GM18505 (cell line): ENCODE measurements around the gene CTDSPL2.
"Not testable (repeated sequence)": the region's sequence is repeated elsewhere in the genome, so short reads cannot be mapped to it uniquely, and the experiment has no call there.

Source experiments
- ATAC-seq: cut with Tn5 transposase; IDR thresholded peaks from one replicate; pipeline ENCODE4 v1.9.1; 2021; ENCODE audit not compliant: unreplicated experiment
- POLR2A ChIP-seq: IDR thresholded peaks from 4 replicates; pipeline ENCODE4 v1.6.1; 2011; ENCODE audit warnings: borderline replicate concordance; ENCODE audit not compliant: insufficient read depth, insufficient read length; ENCODE audit errors: extremely low read depth

The CTDSPL2 gene

DNA sequence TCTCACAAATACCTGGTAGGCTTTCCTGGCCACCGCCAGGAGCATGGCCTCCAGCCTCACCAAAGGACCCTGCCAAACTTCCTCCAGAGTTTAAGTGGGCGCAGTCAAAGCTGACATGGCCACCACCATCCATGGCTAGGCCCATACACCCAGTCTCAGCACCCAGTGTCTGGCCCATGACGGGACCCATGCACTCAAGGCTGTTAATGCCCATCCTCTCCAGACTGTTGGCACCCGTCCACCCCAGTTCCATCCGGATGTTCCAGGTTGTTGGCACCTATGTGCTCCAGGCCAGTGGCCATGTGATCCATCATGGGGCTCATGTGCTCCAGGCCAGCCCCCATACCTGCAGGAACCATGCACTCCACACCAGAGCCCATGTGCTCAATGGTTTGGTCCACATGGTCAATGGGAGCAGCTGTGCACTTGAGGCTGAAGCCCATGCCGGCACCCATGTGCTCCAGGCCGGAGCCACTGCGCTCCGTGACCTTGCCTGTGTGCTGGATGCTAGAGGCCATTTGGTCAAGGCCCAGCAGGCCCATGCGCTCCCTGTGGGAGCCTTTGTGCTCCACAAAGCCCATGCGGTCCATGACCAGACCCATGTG is 20.4 kb downstream of the CTDSPL2 start:
- TF ChIP-seq POLR2A = no peak
- ATAC-seq = no peak

GRCh38 chr15:44450172-44450571 is 22.7 kb downstream of the CTDSPL2 start:
- ATAC-seq = no peak
- TF ChIP-seq POLR2A = no peak

DNA sequence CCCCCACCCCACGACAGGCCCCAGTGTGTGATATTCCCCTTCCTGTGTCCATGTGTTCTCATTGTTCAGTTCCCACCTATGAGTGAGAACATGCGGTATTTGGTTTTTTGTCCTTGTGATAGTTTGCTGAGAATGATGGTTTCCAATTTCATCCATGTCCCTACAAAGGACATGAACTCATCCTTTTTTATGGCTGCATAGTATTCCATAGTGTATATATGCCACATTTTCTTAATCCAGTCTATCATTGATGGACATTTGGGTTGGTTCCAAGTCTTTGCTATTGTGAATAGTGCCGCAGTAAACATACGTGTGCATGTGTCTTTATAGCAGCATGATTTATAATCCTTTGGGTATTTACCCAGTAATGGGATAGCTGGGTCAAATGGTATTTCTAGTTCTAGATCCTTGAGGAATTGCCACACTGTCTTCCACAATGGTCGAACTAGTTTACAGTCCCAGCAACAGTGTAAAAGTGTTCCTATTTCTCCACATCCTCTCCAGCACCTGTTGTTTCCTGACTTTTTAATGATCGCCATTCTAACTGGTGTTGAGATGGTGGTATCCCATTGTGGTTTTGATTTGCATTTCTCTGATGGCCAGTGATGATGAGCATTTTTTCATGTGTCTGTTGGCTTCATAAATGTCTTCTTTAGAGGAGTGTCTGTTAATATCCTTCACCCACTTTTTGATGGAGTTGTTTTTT is 26.3 kb downstream of the CTDSPL2 start:
- ATAC-seq = not testable (repeated sequence)

- no peak for TF ChIP-seq POLR2A
- ATAC-seq = no peak
These were observed 31.0 kb downstream of the CTDSPL2 start for GRCh38 chr15:44458429-44458828.

DNA sequence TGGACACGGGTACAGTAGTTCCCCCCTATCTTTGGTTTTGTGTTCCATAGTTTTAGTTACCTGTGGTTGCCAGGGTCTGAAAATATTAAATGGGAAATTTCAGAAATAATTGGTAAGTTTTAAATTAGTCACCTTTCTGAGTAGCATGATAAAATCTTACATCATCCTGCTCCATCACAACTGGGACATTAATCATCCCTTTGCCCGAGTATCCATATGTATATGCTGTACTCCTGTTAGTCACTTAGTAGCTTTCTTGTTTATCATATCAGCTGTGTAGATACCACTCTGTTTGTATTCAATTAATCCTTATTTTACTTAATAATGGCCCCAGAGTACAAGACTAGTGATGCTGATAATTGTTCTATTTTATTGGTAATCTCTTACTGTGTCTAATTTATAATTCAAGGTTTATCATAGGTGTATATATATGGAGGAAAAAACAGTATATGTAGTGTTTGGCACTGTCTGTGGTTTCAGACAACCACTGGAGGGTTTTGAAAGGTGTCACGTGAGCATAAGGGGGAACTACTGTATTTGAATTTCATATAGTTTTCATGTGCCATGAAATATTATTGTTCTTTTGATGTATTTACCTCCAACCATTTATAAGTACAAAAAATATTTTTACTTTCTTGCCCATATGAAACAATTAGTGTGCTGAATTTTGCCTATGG is 41.4 kb downstream of the CTDSPL2 start:
- TF ChIP-seq POLR2A = no peak
- ATAC-seq = no peak

DNA sequence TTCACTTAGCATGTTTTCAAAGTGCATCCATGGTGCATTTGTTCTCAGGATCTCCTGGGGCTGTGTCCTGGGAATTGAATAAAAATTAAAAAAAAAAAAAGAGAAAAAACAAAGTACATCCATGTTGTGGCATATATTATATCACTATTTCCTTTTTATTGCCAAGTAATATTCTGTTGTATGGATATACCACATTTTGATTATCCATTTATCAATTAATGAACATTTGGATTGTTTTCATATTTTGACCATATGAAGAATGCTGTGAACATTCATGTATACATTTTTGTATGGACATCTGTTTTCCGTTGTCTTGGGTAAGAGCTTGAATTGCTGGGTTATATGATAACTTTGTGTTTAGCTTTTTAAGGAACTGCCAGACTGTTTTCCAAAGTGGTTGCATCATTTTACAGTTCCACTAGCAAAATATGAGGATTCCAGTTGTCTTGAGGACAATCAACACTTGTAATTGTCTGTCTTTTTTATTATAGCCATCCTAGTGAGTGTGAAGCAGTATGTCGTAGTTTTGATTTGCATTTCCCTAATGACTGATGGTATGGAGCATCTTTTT is 44.5 kb downstream of the CTDSPL2 start:
- ATAC-seq = no peak
- no peak for TF ChIP-seq POLR2A

GRCh38 chr15:44479343-44479742 is 51.9 kb downstream of the CTDSPL2 start:
- TF ChIP-seq POLR2A = no peak
- ATAC-seq = no peak

- TF ChIP-seq POLR2A = no peak
- no peak for ATAC-seq
These were observed 54.7 kb downstream of the CTDSPL2 start for GRCh38 chr15:44482090-44482489.

DNA sequence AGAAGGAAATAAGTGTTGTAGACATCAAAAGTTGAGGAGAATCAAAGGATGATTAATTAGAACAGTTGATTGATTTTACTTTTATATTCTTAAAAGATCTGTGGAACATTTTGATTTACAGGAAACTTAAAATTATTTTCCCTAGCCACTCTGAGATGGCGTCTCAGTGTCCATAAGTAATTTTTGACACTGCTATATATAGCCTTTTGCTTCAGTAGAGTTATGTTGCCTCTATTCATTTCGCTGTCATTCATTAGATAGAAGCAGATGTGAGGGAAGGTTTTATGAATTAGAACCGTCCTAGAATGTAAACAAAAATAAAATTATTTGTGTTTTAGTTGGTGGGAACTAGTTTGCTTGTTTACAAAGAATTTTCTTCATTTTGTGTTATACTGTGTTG is 58.5 kb downstream of the CTDSPL2 start:
- no peak for TF ChIP-seq POLR2A
- ATAC-seq = no peak

DNA sequence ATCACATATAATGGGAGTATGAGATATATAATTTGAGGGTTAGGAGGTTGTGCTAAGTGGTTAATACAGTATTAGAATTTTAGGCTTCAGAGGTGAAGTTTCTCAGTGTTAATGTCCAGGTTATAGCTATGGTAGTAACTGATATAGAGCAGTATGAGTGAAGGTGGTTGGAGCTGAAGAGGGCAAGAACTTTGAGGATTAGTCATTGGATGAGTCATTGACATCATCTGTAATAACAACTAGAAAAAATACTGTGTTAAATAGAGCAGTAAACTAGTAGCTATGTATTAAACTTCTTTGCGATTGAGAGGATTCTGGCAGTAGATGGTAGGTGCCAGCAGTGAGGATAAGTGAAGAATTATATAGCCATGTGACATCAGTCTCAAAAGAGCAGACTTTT is 62.0 kb downstream of the CTDSPL2 start:
- ATAC-seq = no peak
- TF ChIP-seq POLR2A = no peak

DNA sequence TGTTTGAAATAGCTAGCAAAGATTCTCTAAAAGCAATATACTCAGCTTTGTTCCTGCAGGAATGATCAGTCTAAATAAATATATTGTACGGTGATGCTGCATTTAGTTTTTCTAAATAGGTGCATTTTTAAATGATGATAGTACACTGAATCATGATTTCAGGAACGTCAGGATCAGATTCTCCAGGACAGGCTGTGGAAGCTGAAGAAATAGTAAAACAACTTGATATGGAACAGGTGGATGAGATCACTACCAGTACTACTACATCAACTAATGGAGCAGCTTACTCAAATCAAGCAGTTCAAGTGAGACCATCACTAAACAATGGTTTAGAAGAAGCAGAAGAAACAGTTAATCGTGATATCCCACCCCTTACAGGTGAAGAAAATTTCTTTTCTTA is 63.2 kb downstream of the CTDSPL2 start:
- no peak for TF ChIP-seq POLR2A
- ATAC-seq = no peak

DNA sequence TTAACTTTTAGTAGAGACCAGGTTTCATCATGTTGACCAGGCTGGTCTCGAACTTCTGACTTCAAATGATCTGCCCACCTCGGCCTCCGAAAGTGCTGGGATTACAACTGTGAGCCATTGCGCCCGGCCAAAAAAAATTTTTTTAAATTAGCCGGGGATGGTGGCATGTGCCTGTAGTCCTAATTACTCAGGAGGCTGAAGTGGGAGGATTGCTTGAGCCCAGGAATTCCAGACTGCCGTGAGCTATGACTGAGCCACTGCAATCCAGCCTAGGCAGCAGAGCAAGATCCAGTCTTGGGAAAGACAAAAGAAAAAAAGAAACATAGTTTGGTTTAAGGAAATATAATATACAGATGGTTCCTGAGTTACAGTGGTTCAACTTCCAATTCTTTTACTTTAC is 64.6 kb downstream of the CTDSPL2 start:
- TF ChIP-seq POLR2A = no peak

DNA sequence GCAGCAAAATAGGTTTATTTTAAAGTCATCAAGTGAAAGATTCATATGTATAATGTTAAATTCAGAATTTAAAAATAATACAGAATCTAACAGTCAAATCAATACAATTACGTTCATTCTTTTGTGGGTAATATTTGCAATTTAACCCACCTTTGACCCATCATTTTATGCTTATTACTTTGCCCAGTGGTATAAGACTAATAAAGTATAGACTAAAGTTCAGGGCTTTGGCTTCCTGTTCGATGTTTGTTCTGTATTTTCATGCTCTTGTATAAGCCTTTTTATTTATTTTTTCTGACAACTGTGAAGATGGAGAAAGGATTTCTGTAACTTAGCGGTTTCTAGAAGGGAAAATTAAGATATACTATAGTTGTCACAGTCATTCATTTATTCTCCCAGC is 65.2 kb downstream of the CTDSPL2 start:
- no peak for TF ChIP-seq POLR2A
- no peak for ATAC-seq

More for the DNA sequence above, 64.6 kb downstream of the CTDSPL2 start:
- no peak for ATAC-seq

GRCh38 chr15:44495562-44495961 is 68.1 kb downstream of the CTDSPL2 start:
- TF ChIP-seq POLR2A = no peak
- ATAC-seq = no peak
